Iris pigment epithelial cell (primary cell): ENCODE data around the gene ANXA8.
A peak's percentile ranks its signal among the peaks of the same experiment; 100 is the strongest.
"Not testable (repeated sequence)": the region's sequence is repeated elsewhere in the genome, so short reads cannot be mapped to it uniquely, and the experiment has no call there.

Source experiments
- DNase-seq: peaks from one replicate; pipeline ENCODE4 v3.0.0-alpha.2; 2011; ENCODE audit warnings: low read depth

ANXA8 gene, protein sequence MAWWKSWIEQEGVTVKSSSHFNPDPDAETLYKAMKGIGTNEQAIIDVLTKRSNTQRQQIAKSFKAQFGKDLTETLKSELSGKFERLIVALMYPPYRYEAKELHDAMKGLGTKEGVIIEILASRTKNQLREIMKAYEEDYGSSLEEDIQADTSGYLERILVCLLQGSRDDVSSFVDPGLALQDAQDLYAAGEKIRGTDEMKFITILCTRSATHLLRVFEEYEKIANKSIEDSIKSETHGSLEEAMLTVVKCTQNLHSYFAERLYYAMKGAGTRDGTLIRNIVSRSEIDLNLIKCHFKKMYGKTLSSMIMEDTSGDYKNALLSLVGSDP

GRCh38 chr10:47483923-47484322, at the start of gene ANXA8:
Gene ANXA8, minus strand, starts transcription at chr10:47484115. Its CDS starts 182 bp downstream, at chr10:47483933.
- peak; percentile 6 for DNase-seq

DNA sequence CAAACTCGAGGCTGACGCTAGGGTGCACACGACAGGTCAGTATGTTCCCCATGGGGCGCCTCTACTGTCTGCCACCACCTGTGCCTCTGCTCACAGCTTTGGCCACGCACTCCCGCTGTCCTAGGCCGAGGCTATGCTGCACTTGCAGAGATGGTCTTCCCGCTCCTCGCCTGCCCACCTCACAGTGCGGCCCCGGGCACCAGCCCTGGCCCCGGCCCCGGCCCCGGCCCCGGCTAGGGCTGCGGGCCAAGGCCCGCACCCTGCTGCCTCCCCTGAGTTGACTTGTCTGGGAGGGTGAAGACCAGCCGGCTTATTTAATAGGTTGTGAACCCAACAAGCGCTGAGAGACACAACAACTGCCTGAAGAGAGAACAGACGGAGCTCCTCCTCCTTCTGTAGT, 39.6 kb upstream of the ANXA8 start, which contains the start of gene AGAP9:
Gene AGAP9, minus strand, starts transcription at position 164 of the 400 bp plus-strand sequence. Its CDS starts 112 bp downstream, at position 52.
- DNase-seq = not testable (repeated sequence)

DNA sequence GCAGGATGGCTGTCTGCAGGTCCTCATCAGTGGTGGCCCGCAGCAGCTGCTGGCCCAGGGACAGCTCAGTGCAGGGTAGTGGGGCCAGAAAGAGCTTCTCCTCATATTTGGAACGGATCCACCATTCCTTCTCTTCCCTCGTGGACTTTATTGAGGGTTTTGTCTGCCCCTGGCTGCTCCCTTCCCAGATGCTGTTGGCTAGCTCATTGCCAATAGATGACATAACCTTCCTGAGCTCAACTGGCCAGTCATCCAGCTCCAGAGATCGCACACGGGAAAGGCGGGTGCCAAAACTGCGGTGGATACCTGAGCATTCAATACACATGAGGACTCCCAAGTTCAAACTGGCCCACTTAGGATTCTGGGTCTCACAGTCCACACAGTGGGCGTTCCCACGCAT, 18.4 kb upstream of the ANXA8 start:
- DNase-seq = not testable (repeated sequence)

- not testable (repeated sequence) for DNase-seq
These were observed 10.3 kb upstream of the ANXA8 start for GRCh38 chr10:47494226-47494625.

GRCh38 chr10:47491600-47491999, 7.7 kb upstream of the ANXA8 start, which contains the start of gene FAM25G:
Gene FAM25G, minus strand, starts transcription at chr10:47491700. Its CDS starts 26 bp downstream, at chr10:47491674.
- DNase-seq = not testable (repeated sequence)

DNA sequence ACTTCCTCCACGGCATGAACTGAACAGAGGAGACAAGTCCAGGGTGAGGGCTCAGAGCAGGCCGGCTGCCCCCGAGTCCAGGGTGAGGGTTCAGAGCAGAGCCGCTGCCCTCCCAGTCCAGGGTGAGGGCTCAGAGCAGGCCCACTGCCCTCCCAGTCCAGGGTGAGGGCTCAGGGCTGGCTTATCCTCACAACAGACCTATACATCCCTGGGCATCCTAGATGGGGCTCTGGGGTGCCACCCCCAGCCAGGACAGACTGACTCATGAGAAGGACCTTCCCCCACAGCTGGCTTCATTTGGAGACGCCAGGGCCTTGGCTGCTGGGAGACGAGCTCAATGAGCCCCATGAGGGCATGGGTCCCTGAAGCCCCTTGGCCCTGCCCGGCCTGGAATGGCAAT, 5.7 kb upstream of the ANXA8 start:
- DNase-seq = not testable (repeated sequence)

DNA sequence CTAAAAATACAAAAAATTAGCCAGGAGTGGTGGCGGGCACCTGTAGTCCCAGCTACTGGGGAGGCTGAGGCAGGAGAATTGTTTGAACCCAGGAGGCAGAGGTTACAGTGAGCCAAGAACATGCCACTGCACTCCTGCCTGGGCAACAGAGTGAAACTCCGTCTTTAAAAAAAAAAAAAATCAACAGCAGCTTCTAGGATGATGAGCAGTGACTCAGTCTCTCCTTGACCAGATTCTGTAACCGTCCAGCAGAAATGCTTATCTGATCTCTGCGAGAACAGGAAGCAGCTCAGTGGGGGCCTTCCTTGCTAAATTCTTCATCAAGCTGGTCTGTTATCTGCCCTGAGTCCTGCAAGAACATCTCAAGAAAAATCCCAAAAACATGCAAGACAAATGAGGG, 2.0 kb upstream of the ANXA8 start:
- DNase-seq = peak; percentile 76

DNA sequence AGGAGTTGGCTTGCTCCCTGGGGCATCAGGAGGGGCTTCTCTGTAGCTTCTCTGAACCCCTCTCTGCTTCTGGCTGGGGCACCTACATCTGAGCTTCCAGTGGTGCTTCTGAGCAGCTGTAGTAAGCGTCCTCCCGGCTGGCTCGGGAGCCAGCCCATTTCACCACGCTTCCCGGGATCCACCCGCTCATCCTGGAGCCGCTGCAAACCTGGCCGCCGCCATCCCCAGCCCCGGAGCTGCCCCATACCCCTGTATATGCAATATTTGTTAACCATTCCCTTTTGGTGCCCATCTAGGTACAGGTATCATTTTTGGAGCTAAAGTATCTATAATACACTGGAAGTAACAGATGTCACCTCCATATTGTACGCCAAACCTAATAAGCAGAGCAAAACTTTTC, 871 bp upstream of the ANXA8 start:
- not testable (repeated sequence) for DNase-seq

DNA sequence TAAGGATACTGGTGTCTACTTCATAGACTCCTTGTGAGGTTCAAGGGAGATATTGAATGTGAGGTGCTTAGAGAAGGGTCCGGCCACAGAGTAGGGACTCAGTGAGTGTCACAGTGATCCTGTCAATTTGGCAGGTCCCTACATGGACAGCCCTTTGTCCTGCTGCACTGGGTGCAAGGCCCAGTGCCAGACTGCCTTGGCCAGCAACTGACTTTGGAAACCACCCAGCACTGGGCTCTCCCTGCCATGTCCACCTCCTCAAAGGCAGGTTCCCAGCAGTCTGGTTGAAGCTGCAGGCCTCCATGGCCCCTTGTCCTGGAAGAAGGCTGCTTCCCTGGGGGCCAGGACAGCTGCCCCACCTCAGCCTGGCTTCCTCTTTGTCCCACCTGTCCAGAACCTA, 1.5 kb downstream of the ANXA8 start:
- not testable (repeated sequence) for DNase-seq

- DNase-seq = not testable (repeated sequence)
These were observed 2.1 kb downstream of the ANXA8 start for GRCh38 chr10:47481768-47482181.

- DNase-seq = peak; percentile 51
These were observed 2.6 kb downstream of the ANXA8 start for GRCh38 chr10:47481182-47481766.

GRCh38 chr10:47480133-47480532, 3.8 kb downstream of the ANXA8 start:
- DNase-seq = not testable (repeated sequence)

DNA sequence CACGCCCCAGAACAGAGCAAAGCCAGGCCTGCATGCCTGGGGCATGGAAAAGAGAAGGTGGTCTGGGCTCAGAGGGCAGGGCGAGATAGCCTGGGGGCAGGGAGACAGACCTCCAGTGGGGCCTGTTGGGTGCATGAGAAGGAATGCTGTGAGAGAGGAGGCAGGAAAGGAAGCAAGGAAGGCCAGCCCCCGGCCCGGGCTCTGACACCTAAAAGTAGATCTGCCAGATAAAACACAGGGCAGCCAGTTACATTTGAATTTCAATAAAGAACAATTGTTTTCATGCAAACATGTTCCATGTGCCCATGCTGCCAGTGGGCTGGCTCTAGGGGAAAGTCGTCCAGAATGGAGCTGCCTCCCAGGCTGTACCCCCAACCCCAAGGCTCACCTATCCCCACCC, 5.8 kb downstream of the ANXA8 start:
- DNase-seq = not testable (repeated sequence)

DNA sequence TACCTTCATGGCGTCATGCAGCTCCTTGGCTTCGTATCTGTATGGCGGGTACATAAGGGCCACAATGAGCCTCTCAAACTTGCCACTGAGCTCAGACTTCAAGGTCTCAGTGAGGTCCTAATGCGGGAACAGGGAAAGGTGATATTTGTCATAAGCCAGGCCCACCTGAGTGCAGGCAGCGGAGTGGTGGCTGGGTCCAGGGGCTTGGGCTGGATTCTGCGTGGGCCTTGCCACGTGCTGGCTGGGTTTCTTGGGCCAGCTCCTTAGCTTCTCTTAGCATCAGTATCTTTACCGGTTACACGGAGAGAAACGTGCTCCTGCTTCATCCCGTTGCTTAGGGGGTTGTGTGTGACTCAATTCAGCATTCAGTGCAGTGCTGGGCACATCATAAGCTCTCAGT, 6.8 kb downstream of the ANXA8 start:
- not testable (repeated sequence) for DNase-seq

- not testable (repeated sequence) for DNase-seq
These were observed 8.8 kb downstream of the ANXA8 start for GRCh38 chr10:47475101-47475500.

GRCh38 chr10:47473516-47473915, 10.4 kb downstream of the ANXA8 start:
- not testable (repeated sequence) for DNase-seq

DNA sequence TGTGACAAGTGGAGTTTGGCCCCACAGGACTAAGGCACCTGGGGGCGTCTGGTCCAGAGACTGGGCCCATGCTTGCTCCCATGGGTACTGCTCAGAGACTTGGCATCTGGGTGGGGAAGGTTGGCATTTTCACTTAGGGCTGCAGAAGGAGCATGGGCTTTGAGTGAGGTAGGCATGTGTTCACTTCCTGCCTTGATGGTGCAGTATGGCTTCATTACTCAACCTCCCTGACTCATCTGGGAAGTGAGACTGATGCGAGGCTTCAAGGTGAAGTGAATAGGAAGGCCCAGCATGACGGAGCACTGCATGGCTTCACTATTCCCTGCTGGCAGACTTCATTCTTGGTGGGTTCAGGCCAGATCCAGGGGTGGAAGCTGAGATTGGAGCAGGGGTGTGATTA, 11.3 kb downstream of the ANXA8 start:
- not testable (repeated sequence) for DNase-seq

DNA sequence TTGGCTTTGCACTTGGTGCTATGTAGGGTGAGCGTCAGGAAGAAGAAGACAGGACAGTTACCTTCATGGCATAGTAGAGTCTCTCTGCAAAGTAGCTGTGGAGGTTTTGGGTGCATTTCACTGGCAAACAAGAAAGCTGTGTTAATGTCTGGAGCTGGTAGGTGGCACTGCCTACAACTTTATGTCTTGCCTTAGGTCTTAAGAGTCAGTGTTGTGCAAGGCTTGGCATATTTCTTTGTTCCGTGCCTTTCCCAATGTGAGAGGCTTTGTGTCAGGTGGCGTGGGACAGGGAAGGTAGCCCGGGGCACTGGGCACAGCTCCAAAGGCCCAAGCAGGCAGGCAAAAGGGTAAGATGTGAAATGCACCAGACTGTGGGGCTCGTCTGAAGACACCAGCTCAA, 11.8 kb downstream of the ANXA8 start:
- not testable (repeated sequence) for DNase-seq

DNA sequence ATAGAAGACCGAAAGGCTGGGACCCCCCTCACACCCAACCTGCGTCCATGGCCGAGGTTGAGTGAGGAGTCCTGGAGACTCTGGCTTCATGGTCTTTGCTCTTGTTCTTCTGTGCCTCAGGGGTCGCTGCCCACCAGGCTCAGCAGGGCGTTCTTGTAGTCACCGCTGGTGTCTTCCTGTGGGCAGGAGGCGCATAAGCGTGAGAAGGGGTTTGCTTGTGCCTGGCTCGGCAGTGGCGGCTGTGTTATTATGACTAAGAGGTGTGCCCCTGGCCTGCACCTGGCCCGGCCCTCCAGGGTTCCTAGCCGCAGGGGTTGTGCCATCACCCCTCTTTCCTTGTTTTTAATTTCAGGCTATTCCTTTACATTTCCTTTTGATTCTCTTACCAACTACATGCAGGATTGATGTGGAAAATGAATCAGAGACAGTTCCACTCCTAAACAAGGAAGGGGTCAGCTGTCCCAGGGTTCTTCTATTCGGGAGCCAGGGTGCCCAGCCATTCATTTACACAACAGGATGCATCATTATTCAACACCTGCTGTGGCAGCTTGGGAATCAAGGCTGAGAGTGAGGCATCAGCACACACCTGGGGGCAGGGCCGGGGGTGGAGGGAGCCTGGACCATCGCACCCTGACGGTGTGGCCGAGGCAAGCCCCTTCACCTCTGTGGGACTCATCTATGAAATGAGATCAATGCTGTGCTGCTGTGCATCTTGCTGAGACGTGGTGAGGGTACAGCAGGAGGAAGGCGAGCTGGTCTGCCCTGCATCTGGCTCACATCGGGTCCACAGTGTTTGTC, 15.0 kb downstream of the ANXA8 start:
- not testable (repeated sequence) for DNase-seq

DNA sequence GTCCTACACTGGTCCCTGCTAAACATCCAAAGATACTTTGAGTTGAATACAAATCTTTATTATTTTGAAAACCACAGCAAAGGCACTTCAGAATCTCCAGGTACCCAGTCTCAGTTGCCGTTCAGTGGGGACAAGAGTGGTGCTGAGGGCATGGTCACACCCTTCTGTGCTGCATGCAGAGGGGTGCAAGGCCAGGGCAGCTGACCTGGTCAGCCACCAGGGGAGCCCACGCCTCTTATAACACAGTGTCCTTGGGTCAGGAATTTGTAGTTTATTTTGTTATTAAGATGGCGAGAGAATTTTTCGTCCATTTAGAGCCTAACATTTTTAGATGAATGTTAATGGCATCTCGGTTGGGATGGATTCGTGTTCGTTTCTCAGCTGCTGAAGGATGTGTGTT, 16.0 kb downstream of the ANXA8 start:
- DNase-seq = not testable (repeated sequence)

GRCh38 chr10:47467458-47467857, 16.5 kb downstream of the ANXA8 start:
- DNase-seq = not testable (repeated sequence)

- DNase-seq = not testable (repeated sequence)
These were observed 18.5 kb downstream of the ANXA8 start for GRCh38 chr10:47465216-47465917.
